Panc1 (cell line): ENCODE results near the gene WHAMM. TPM values are rescaled to one million over a fixed set of nuclear protein-coding genes. Genes with fewer than 3 reads are reported as not detected.
"Not testable (repeated sequence)": the region's sequence is repeated elsewhere in the genome, so short reads cannot be mapped to it uniquely, and the experiment has no call there.

Source experiments
- ATAC-seq: fragments of 200-7000 bp; cut with Tn5 transposase; 2 replicates; pipeline ENCODE4 v1.9.1; 2020; ENCODE audit warnings: mild to moderate bottlenecking, moderate library complexity
- BruUV-seq: library from RNA; stranded (reverse); fragments of 400-500 nt; replicated peaks from 2 replicates; lab custom pipeline; 2021; lab: Mats Ljungman, UMichigan
- CTCF ChIA-PET: fragments of 300-600 bp; sonication (Branson Sonifier 250); formaldehyde crosslinking; loops from one replicate; lab custom pipeline; 2022; ENCODE audit warnings: antibody characterized with exemption; lab: Charles Lee
- POLR2A ChIA-PET: fragments of 300-600 bp; sonication (Branson Sonifier 250); formaldehyde crosslinking; loops from one replicate; lab custom pipeline; 2022; ENCODE audit warnings: antibody characterized with exemption; lab: Charles Lee
- DNase-seq: peaks from one replicate; pipeline ENCODE4 v3.0.0-alpha.2; 2010; ENCODE audit warnings: low read depth, low spot score
- H3K27ac ChIP-seq: 2 replicates; pipeline ENCODE4 v1.5.1; 2011; ENCODE audit warnings: mild to moderate bottlenecking, low read length, inconsistent platforms
- H3K27me3 ChIP-seq: fragments of 200-500 bp; sonication (Bioruptor generic); 2 replicates; pipeline ENCODE4 v1.6.0; 2014; ENCODE audit warnings: low read length, inconsistent platforms; ENCODE audit not compliant: control insufficient read depth, insufficient read depth
- H3K36me3 ChIP-seq: fragments of 200-500 bp; sonication (Bioruptor generic); 2 replicates; pipeline ENCODE4 v1.5.1; 2014; ENCODE audit warnings: inconsistent platforms, mild to moderate bottlenecking, low read length, moderate library complexity; ENCODE audit not compliant: control insufficient read depth, insufficient read depth
- H3K4me1 ChIP-seq: 2 replicates; pipeline ENCODE4 v1.5.1; 2011; ENCODE audit warnings: inconsistent platforms, mild to moderate bottlenecking, low read length, moderate library complexity; ENCODE audit not compliant: control insufficient read depth, insufficient read depth
- H3K4me3 ChIP-seq, 2 experiments: 2 replicates each; pipeline ENCODE4 v1.5.1; 2011 to 2012; ENCODE audit warnings: low read depth in 2 of 2, low read length in 2 of 2, mild to moderate bottlenecking in 2 of 2, inconsistent platforms in 1 of 2, moderate library complexity in 1 of 2
- H3K9me3 ChIP-seq: fragments of 200-500 bp; sonication (Bioruptor generic); 2 replicates; pipeline ENCODE4 v1.5.1; 2014; ENCODE audit warnings: low read depth, mild to moderate bottlenecking, inconsistent platforms, low read length, moderate library complexity; ENCODE audit not compliant: control insufficient read depth, insufficient read depth
- CTCF ChIP-seq: fragments of 450-650 bp; IDR thresholded peaks from 2 replicates; pipeline ENCODE4 v1.5.1; 2017; ENCODE audit warnings: mild to moderate bottlenecking
- POLR2AphosphoS5 ChIP-seq: IDR thresholded peaks from 2 replicates; pipeline ENCODE4 v1.6.1; 2012; ENCODE audit warnings: mild to moderate bottlenecking, low read depth, low read length, moderate library complexity
- SIN3A ChIP-seq: IDR thresholded peaks from 2 replicates; pipeline ENCODE4 v1.6.1; 2012; ENCODE audit warnings: low read depth, mild to moderate bottlenecking, low read length, moderate library complexity, borderline replicate concordance; ENCODE audit not compliant: insufficient read depth
- TCF7L2 ChIP-seq: IDR thresholded peaks from 2 replicates; pipeline ENCODE4 v1.6.1; 2011; ENCODE audit warnings: mild to moderate bottlenecking, low read depth, low read length, inconsistent platforms
- in situ Hi-C: cut with HindIII; loops from 2 replicates; pipeline ENCODE4 v1.10.0; 2016; ENCODE audit warnings: low sequenced_read_pairs, low pct_unique_long_range_greater_than_20kb
- intact Hi-C: fragments of 100-400 bp; cut with micrococcal nuclease; formaldehyde crosslinking; loops from one replicate; pipeline ENCODE4 v1.10.0; 2022; ENCODE audit not compliant: unreplicated experiment
- total RNA-seq: library from RNA; stranded (reverse); gene quantifications from one replicate; pipeline ENCODE4 v1.2.1, GENCODE V29; 2021; ENCODE audit not compliant: unreplicated experiment
- TF ChIP-seq, protein P1 (sequence below), 2 experiments: IDR thresholded peaks; 2 replicates each; pipeline ENCODE4 v1.6.1; 2011 to 2012; ENCODE audit warnings: low read depth in 2 of 2, control low read depth in 1 of 2, low read length in 1 of 2, mild to moderate bottlenecking in 1 of 2, moderate library complexity in 1 of 2; ENCODE audit not compliant: insufficient read depth in 1 of 2

The WHAMM gene
- total RNA-seq, 1 experiment from 2014 or later, result 8.8 TPM

GRCh38 chr15:82764740-82765139 lies 44.7 kb upstream of the WHAMM start:
- ChIA-PET CTCF (no interaction called here), POLR2A (no interaction called here)
- Histone ChIP-seq H3K9me3 (no peaks in the 10 kb centered on the region), H3K27ac (no peak overlapping the region), H3K4me1 (no peaks in the 10 kb centered on the region), H3K27me3 (no peaks in the 10 kb centered on the region), H3K36me3 (no peaks in the 10 kb centered on the region), H3K4me3 (no peak overlapping the region)
- TF ChIP-seq TCF7L2 (no peak), CTCF (no peak), SIN3A (no peak), POLR2AphosphoS5 (no peak)
- TF ChIP-seq, protein P1, sequence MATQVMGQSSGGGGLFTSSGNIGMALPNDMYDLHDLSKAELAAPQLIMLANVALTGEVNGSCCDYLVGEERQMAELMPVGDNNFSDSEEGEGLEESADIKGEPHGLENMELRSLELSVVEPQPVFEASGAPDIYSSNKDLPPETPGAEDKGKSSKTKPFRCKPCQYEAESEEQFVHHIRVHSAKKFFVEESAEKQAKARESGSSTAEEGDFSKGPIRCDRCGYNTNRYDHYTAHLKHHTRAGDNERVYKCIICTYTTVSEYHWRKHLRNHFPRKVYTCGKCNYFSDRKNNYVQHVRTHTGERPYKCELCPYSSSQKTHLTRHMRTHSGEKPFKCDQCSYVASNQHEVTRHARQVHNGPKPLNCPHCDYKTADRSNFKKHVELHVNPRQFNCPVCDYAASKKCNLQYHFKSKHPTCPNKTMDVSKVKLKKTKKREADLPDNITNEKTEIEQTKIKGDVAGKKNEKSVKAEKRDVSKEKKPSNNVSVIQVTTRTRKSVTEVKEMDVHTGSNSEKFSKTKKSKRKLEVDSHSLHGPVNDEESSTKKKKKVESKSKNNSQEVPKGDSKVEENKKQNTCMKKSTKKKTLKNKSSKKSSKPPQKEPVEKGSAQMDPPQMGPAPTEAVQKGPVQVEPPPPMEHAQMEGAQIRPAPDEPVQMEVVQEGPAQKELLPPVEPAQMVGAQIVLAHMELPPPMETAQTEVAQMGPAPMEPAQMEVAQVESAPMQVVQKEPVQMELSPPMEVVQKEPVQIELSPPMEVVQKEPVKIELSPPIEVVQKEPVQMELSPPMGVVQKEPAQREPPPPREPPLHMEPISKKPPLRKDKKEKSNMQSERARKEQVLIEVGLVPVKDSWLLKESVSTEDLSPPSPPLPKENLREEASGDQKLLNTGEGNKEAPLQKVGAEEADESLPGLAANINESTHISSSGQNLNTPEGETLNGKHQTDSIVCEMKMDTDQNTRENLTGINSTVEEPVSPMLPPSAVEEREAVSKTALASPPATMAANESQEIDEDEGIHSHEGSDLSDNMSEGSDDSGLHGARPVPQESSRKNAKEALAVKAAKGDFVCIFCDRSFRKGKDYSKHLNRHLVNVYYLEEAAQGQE (IDR thresholded peaks at IDR 0.05; ENCODE audit: insufficient read depth in 1 of 2, low read depth in 2 of 2, low read length in 1 of 2), result no peak
- in situ Hi-C loops (no loop called here), intact Hi-C loops (no loop called here)
- 0 out of 2 replicates have a peak, but pooled peaks have one; percentile 21 for ATAC-seq
- no TSS peak for BruUV-seq
- DNase-seq, result no peak

GRCh38 chr15:82766201-82766600 lies 43.2 kb upstream of the WHAMM start:
- in situ Hi-C loops, POLR2A ChIA-PET, BruUV-seq, ATAC-seq, DNase-seq, H3K9me3 ChIP-seq, intact Hi-C loops, H3K27me3 ChIP-seq, H3K27ac ChIP-seq, H3K4me1 ChIP-seq, H3K36me3 ChIP-seq, CTCF ChIA-PET, H3K4me3 ChIP-seq: not testable (repeated sequence)

GRCh38 chr15:82767163-82767829 lies 42.1 kb upstream of the WHAMM start:
- Histone ChIP-seq H3K4me1 (no peaks in the 10 kb centered on the region), H3K36me3 (no peaks in the 10 kb centered on the region), H3K9me3 (no peaks in the 10 kb centered on the region), H3K27me3 (no peaks in the 10 kb centered on the region), H3K4me3 (no peak overlapping the region), H3K27ac (no peak overlapping the region)
- POLR2A ChIA-PET, result interaction anchor here (0.6 kb wide), 2 partner anchors 17 to 53 kb away, joined by 3 to 4 read pairs; no protein-coding TSS in a partner anchor
- TF ChIP-seq POLR2AphosphoS5, result no peak
- ATAC-seq (no peak), DNase-seq (no peak)
- in situ Hi-C loops (no loop called here), intact Hi-C loops (no loop called here)
- BruUV-seq, result no TSS peak
- CTCF ChIA-PET, result no interaction called here
